Rectal smooth muscle tissue (tissue), 1 donor: ENCODE results near the gene ACP5.
"Not testable (repeated sequence)": the region's sequence is repeated elsewhere in the genome, so short reads cannot be mapped to it uniquely, and the experiment has no call there.

Experiments used
- H3K27ac ChIP-seq: one replicate; pipeline ENCODE4 v1.7.0; 2013; ENCODE audit warnings: low read depth, low read length, inconsistent platforms
- H3K27me3 ChIP-seq: one replicate; pipeline ENCODE4 v1.7.0; 2013; ENCODE audit warnings: low read length; ENCODE audit not compliant: control insufficient read depth, insufficient read depth
- H3K36me3 ChIP-seq: one replicate; pipeline ENCODE4 v1.7.0; 2013; ENCODE audit warnings: low read length; ENCODE audit not compliant: control insufficient read depth, insufficient read depth
- H3K4me1 ChIP-seq: one replicate; pipeline ENCODE4 v1.7.0; 2013; ENCODE audit warnings: low read length; ENCODE audit not compliant: control insufficient read depth, insufficient read depth
- H3K4me3 ChIP-seq: one replicate; pipeline ENCODE4 v1.7.0; 2013; ENCODE audit warnings: low read length
- H3K9ac ChIP-seq: one replicate; pipeline ENCODE4 v1.7.0; 2013; ENCODE audit warnings: low read length

Gene ACP5

GRCh38 chr19:11577451-11578257, at the start of gene ACP5:
Gene ACP5 (minus strand): TSS chr19:11577645. CDS start chr19:11577317, 328 bp downstream.
- Histone ChIP-seq H3K27ac (no peak within 1 kb of the TSS), H3K4me1 (no peaks in the 10 kb centered on the region), H3K27me3 (peaks cover 5% of the 10 kb centered on the region), H3K9ac (peak within 1 kb of the TSS; percentile 1), H3K4me3 (peak within 1 kb of the TSS; percentile 47), H3K36me3 (no peaks in the 10 kb centered on the region)

GRCh38 chr19:11626252-11626651, 48.8 kb upstream of the ACP5 start:
- Histone ChIP-seq H3K4me1 (peaks cover 4% of the 10 kb centered on the region), H3K27ac (no peak overlapping the region), H3K4me3 (no peak overlapping the region), H3K36me3 (no peaks in the 10 kb centered on the region), H3K9ac (no peak overlapping the region), H3K27me3 (no peaks in the 10 kb centered on the region)

DNA sequence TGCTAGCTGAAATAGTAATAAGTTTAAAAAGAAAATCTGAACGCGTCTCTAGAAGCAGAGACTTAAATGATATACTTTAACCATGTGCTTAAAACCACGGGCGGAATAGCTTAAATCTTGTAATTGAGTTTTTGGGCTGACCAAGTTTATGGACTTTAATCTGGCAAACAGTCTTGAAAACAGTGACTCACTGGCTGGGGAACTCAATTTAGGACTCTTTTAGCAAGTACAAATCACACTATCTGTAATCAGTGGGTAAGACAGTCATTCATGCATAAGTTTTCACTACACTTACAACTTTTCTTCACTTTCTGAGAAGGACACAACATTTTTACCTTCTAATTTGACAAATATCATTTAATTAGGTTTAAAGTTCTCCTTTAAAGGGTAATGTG, 46.6 kb upstream of the ACP5 start:
- Histone ChIP-seq H3K4me1 (peaks cover 4% of the 10 kb centered on the region), H3K27ac (no peak overlapping the region)

DNA sequence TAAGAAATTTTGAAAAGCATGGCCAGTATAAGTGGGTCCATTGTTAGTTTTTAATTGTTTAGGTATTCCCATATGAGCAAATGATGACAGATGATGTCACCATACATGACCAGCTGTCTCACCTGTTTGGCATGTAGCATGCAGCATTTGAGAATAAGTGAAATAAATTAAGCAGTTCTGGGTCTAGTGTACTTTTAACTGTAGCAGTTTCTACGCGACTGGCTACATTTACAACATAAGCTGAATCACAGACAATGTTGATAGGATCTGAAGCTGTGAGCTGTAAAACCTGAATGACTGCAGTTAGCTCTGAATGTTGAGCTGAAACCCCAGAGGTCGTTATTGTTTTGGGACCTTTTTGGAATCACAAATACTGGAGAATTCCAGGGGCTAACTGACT, 45.0 kb upstream of the ACP5 start:
- H3K27ac ChIP-seq, H3K27me3 ChIP-seq, H3K4me3 ChIP-seq, H3K4me1 ChIP-seq, H3K9ac ChIP-seq: not testable (repeated sequence)
- peaks cover 18% of the 10 kb centered on the region for H3K36me3 ChIP-seq

More for the DNA sequence above, 46.6 kb upstream of the ACP5 start:
- Histone ChIP-seq H3K36me3 (peaks cover 8% of the 10 kb centered on the region), H3K9ac (no peak overlapping the region), H3K27me3 (no peaks in the 10 kb centered on the region), H3K4me3 (peak overlapping the region; percentile 49)

DNA sequence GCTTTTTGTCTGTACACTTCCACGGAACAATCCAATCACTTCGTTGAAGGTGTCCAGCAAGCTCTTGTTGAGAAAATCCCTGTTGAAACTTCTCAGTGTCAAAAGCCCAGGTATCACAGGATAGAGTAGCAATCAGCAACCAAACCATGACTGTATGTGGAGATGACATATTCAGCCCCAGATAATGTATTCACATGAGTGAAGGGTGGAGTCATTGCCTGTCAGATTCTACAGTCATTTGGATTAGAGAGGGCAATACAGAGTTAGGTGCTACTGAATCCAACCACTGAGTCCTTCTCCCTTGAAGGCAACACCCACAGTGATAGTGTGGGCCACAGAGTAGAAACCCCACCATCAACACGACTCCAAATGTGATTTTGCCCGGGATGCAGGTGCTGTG, 43.1 kb upstream of the ACP5 start:
- no peak overlapping the region for H3K27ac ChIP-seq
- H3K27me3 ChIP-seq = no peaks in the 10 kb centered on the region
- peaks cover 31% of the 10 kb centered on the region for H3K36me3 ChIP-seq
- H3K4me3 ChIP-seq = no peak overlapping the region
- peaks cover 4% of the 10 kb centered on the region for H3K4me1 ChIP-seq
- H3K9ac ChIP-seq = no peak overlapping the region

GRCh38 chr19:11617180-11618062, 40.0 kb upstream of the ACP5 start:
- Histone ChIP-seq H3K4me3 (no peak overlapping the region), H3K27me3 (no peaks in the 10 kb centered on the region), H3K4me1 (no peaks in the 10 kb centered on the region), H3K9ac (no peak overlapping the region), H3K27ac (no peak overlapping the region), H3K36me3 (peaks cover 31% of the 10 kb centered on the region)

DNA sequence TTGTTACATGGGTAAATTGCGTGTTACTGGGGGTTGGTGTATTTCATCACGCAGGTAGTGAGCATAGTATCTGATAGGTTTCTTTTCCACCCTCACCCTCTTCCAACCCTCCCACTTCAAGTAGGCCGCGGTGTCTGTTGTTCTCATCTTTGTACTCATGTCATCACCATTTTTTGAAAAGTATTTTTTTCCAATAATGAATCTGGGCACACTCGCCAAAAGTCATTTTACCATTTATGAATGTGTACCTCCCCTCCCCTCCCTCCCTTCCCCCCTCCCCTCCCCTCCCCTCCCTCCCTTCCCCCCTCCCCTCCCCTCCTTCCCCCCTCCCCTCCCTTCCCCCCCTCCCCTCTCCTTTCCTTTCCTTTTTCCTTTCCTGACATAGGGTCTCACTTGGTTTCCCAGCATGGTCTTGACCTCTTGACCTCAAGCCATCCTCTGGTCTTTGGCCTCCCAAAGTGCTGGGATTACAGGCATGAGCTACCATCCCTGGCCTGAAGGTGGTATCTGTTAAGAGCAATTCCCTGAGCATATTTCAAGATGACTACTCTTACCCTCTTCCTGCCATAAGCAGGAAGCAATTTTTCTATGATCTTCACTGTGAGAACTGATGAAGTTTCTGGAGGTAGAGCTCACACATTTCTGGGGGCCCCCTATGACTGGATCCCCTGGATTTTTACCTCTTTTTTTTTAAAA, 35.5 kb upstream of the ACP5 start:
- H3K36me3 ChIP-seq = peaks cover 19% of the 10 kb centered on the region
- no peak overlapping the region for H3K27ac ChIP-seq
- no peak overlapping the region for H3K9ac ChIP-seq
- H3K4me3 ChIP-seq = no peak overlapping the region
- no peaks in the 10 kb centered on the region for H3K27me3 ChIP-seq
- no peaks in the 10 kb centered on the region for H3K4me1 ChIP-seq

DNA sequence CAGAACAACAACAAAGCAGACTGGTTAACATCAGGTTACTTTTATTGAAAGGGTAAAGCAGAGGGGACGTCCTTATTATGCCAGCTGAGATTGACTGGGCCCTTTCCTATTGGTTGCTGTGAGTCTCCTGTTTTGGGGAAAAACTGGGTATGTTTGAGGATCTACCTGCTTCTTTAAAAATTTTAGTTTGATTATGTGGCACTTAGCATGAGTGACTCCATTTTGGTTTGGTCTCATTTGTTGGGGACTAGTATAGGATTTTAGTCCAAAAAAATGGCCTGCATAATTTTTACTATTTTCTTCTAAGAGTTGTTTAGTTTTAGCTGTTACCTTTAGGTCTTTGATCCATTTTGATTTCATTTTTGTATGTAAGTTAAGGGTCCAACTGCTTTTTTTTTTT, 34.3 kb upstream of the ACP5 start:
- Histone ChIP-seq H3K27me3 (no peaks in the 10 kb centered on the region), H3K9ac (no peak overlapping the region), H3K27ac (no peak overlapping the region), H3K4me1 (no peaks in the 10 kb centered on the region), H3K4me3 (no peak overlapping the region), H3K36me3 (peaks cover 6% of the 10 kb centered on the region)

DNA sequence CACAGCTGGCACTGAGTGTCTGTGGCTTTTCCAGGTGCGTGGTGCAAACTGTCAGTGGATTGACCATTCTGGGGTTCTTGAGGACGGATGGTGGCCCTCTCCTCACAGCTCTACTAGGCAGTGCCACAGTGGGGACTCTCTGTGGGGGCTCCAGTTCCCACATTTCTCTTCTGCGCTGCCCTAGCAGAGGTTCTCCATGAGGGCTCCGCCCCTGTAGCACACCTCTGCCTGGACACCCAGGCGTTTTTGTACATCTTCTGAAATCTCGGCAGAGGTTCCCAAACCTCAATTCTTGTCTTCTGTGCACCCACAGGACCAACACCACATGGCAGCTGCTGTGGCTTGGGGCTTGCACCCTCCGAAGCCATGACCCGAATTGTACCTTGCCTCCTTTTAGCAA, 29.0 kb upstream of the ACP5 start:
- Histone ChIP-seq H3K9ac (no peak overlapping the region), H3K27me3 (no peaks in the 10 kb centered on the region), H3K4me1 (no peaks in the 10 kb centered on the region), H3K27ac (no peak overlapping the region), H3K4me3 (no peak overlapping the region), H3K36me3 (peaks cover 4% of the 10 kb centered on the region)

GRCh38 chr19:11599704-11600103, 22.3 kb upstream of the ACP5 start:
- H3K27me3 ChIP-seq, H3K4me1 ChIP-seq, H3K27ac ChIP-seq, H3K4me3 ChIP-seq, H3K9ac ChIP-seq, H3K36me3 ChIP-seq: not testable (repeated sequence)

DNA sequence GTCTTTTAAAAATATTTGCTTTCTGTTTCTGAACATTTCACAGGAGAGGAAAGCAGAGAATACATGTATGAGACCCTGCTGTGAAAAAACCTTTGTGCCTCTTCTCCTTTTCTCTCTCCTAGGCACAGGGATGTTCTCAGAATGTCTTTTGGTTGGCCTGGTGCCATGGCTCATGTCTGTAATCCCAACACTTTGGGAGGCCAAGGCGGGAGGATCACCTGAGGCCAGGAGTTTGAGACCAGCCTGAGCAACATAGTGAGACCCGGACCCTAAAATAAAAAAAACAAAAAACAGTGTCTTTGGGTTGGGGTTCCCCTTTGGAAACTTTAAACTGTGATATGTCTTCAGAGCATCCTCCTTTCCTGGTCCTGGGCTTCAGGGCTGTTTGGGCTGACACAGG, 21.3 kb upstream of the ACP5 start:
- Histone ChIP-seq H3K4me3 (no peak overlapping the region), H3K27me3 (no peaks in the 10 kb centered on the region), H3K27ac (no peak overlapping the region), H3K9ac (no peak overlapping the region), H3K36me3 (no peaks in the 10 kb centered on the region), H3K4me1 (peaks cover 4% of the 10 kb centered on the region)

DNA sequence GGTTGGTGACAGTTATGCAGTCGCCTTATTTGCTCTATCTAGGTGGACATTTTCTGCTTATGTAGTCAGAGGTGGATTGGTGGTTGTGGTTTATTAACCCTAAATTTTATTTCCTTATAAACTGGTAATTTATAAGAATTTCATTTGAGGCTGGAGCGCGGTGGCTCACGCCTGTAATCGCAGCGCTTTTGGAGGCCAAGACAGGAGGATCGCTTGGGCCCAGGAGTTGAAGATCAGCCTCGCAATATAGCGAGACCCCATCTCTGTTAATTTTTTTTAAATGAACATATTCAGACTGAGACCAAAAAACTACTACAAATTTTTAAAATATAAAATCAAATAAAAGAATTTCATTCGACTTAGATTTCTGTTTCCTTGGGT, 20.6 kb upstream of the ACP5 start:
- Histone ChIP-seq H3K4me1 (peaks cover 4% of the 10 kb centered on the region), H3K4me3 (peak overlapping the region; percentile 99), H3K27ac (peak overlapping the region; percentile 98), H3K36me3 (no peaks in the 10 kb centered on the region), H3K9ac (peak overlapping the region; percentile 99), H3K27me3 (no peaks in the 10 kb centered on the region)
